H4 (cell line): ENCODE data around the gene KRT1. TPM values are rescaled to one million over a fixed set of nuclear protein-coding genes. Genes with fewer than 3 reads are reported as not detected.

ENCODE experiments used
- DNase-seq: peaks from one replicate; pipeline ENCODE4 v3.0.0-alpha.2; 2015; ENCODE audit warnings: low spot score
- total RNA-seq: library from RNA; depleted of rRNA; stranded (reverse); fragments of >200 nt; shearing (Covaris generic); gene quantifications from 2 replicates; pipeline ENCODE4 v1.2.3, GENCODE V29; 2014

KRT1 gene
- total RNA-seq, 1 experiment from 2014 or later = not detected

GRCh38 chr12:52660934-52661499 is 19.2 kb downstream of the KRT1 start:
- DNase-seq = no peak

- no peak for DNase-seq
Observed at GRCh38 chr12:52659951-52660350, 20.3 kb downstream of the KRT1 start.

- DNase-seq = no peak
Observed at GRCh38 chr12:52659395-52659794, 20.8 kb downstream of the KRT1 start.

- DNase-seq = no peak
Observed at GRCh38 chr12:52658196-52658595, 22.0 kb downstream of the KRT1 start.

GRCh38 chr12:52657250-52657902 is 22.8 kb downstream of the KRT1 start:
- DNase-seq = no peak

- no peak for DNase-seq
Observed at GRCh38 chr12:52656616-52657015, 23.6 kb downstream of the KRT1 start.

- DNase-seq = no peak
Observed at GRCh38 chr12:52655720-52656124, 24.5 kb downstream of the KRT1 start.

GRCh38 chr12:52655251-52655650 is 25.0 kb downstream of the KRT1 start:
- DNase-seq = no peak

GRCh38 chr12:52651726-52652261 is 28.4 kb downstream of the KRT1 start, which contains the start of gene KRT2:
Gene KRT2 (minus strand): TSS chr12:52652211. CDS start chr12:52652142, 69 bp downstream.
- DNase-seq = no peak

- DNase-seq = peak; percentile 31
Observed at GRCh38 chr12:52650520-52651081, 29.6 kb downstream of the KRT1 start.

- DNase-seq = no peak
Observed at GRCh38 chr12:52649066-52649465, 31.1 kb downstream of the KRT1 start.

GRCh38 chr12:52648012-52648550 is 32.1 kb downstream of the KRT1 start:
- no peak for DNase-seq

- no peak for DNase-seq
Observed at GRCh38 chr12:52647601-52648000, 32.6 kb downstream of the KRT1 start.

GRCh38 chr12:52646613-52647012 is 33.6 kb downstream of the KRT1 start:
- no peak for DNase-seq

- no peak for DNase-seq
Observed at GRCh38 chr12:52645982-52646381, 34.2 kb downstream of the KRT1 start.

GRCh38 chr12:52645120-52645761 is 35.0 kb downstream of the KRT1 start:
- no peak for DNase-seq

GRCh38 chr12:52644078-52644415 is 36.2 kb downstream of the KRT1 start:
- no peak for DNase-seq

- no peak for DNase-seq
Observed at GRCh38 chr12:52643233-52644077, 36.8 kb downstream of the KRT1 start.

- DNase-seq = no peak
Observed at GRCh38 chr12:52641468-52641867, 38.7 kb downstream of the KRT1 start.

GRCh38 chr12:52637299-52637698 is 42.9 kb downstream of the KRT1 start:
- DNase-seq = no peak

GRCh38 chr12:52636592-52637258 is 43.5 kb downstream of the KRT1 start:
- DNase-seq = no peak
